B cell (primary cell): ENCODE results near the gene MAPKAP1. TPM values are rescaled to one million over a fixed set of nuclear protein-coding genes. Genes with fewer than 3 reads are reported as not detected.

ENCODE experiments used
- ATAC-seq: fragments of 200-7000 bp; cut with Tn5 transposase; one replicate; pipeline ENCODE4 v1.10.0; 2021; ENCODE audit warnings: low read depth, mild to moderate bottlenecking, moderate number of reproducible peaks, moderate library complexity
- CTCF ChIA-PET: fragments of 350-600 bp; sonication (Branson Sonifier 250); formaldehyde crosslinking; loops from one replicate; lab custom pipeline; 2021; ENCODE audit warnings: antibody characterized with exemption, inconsistent platforms; lab: Charles Lee
- POLR2A ChIA-PET: fragments of 350-600 bp; sonication (Branson Sonifier 250); formaldehyde crosslinking; loops from one replicate; lab custom pipeline; 2021; ENCODE audit warnings: antibody characterized with exemption; lab: Charles Lee
- DNase-seq: peaks from one replicate; pipeline ENCODE4 v3.0.0; 2013
- H2AFZ ChIP-seq: 2 replicates; pipeline ENCODE4 v1.6.1; 2012; ENCODE audit warnings: mild to moderate bottlenecking, low read depth, low read length; ENCODE audit not compliant: insufficient read depth, poor library complexity, severe bottlenecking
- H3K27ac ChIP-seq, 2 donors: 1 replicate in 1 of 2; 2 replicates in 1 of 2; pipeline ENCODE4 v1.5.1; 2012 to 2013; ENCODE audit warnings: low read length in 2 of 2, mild to moderate bottlenecking in 2 of 2, moderate library complexity in 1 of 2
- H3K27me3 ChIP-seq, 4 experiments: fragments of 200-600 bp in 1 of 4; sonication (generic) in 1 of 4; replicated peaks in 1 of 4; 1 replicate in 2 of 4; 2 replicates in 2 of 4; pipeline versions ENCODE4 v1.6.1 to v1.7.0; 2013 to 2016; ENCODE audit warnings: low read length in 3 of 4, mild to moderate bottlenecking in 2 of 4, mixed read lengths in 1 of 4, moderate library complexity in 1 of 4; ENCODE audit not compliant: insufficient read depth in 4 of 4, control insufficient read depth in 3 of 4; ENCODE audit errors: control extremely low read depth in 1 of 4
- H3K36me3 ChIP-seq, 2 experiments: replicated peaks in 1 of 2; 1 replicate in 1 of 2; 2 replicates in 1 of 2; pipeline versions ENCODE4 v1.6.1 to v1.7.1; 2013; ENCODE audit warnings: low read length in 1 of 2; ENCODE audit not compliant: insufficient read depth in 2 of 2, control insufficient read depth in 1 of 2; ENCODE audit errors: control extremely low read depth in 1 of 2, extremely low read depth in 1 of 2
- H3K4me1 ChIP-seq, 2 donors: fragments of 200-600 bp in 1 of 2; sonication (generic) in 1 of 2; 1 replicate in 1 of 2; 2 replicates in 1 of 2; pipeline versions ENCODE4 v1.5.1 to v1.6.1; 2013 to 2017; ENCODE audit warnings: low read length in 2 of 2; ENCODE audit not compliant: control insufficient read depth in 2 of 2, insufficient read depth in 2 of 2
- H3K4me2 ChIP-seq: replicated peaks from 2 replicates; pipeline ENCODE3; 2012; ENCODE audit warnings: mild to moderate bottlenecking, low read depth, low read length; ENCODE audit not compliant: poor library complexity, severe bottlenecking
- H3K4me3 ChIP-seq, 5 experiments: fragments of 200-600 bp in 1 of 5; sonication (generic) in 1 of 5; 1 replicate in 3 of 5; 2 replicates in 2 of 5; pipeline versions ENCODE4 v1.5.1 to v1.7.0; 2011 to 2016; ENCODE audit warnings: low read length in 4 of 5, mild to moderate bottlenecking in 4 of 5, low read depth in 2 of 5, control low read depth in 1 of 5, moderate library complexity in 1 of 5; ENCODE audit not compliant: insufficient read depth in 1 of 5; ENCODE audit errors: control extremely low read depth in 1 of 5, extremely low read depth in 1 of 5
- H3K79me2 ChIP-seq: fragments of 200-600 bp; sonication (generic); one replicate; pipeline ENCODE4 v1.6.0; 2016; ENCODE audit warnings: low read length; ENCODE audit not compliant: control insufficient read depth, insufficient read depth
- H3K9ac ChIP-seq: fragments of 200-600 bp; sonication (generic); 2 replicates; pipeline ENCODE4 v1.6.1; 2017; ENCODE audit warnings: mild to moderate bottlenecking, low read length, moderate library complexity
- H3K9me3 ChIP-seq, 3 donors: one replicate each; pipeline versions ENCODE4 v1.6.1 to v1.7.1; 2013; ENCODE audit warnings: low read length in 2 of 3; ENCODE audit not compliant: control insufficient read depth in 2 of 3, insufficient read depth in 1 of 3; ENCODE audit errors: control extremely low read depth in 1 of 3
- H4K20me1 ChIP-seq: 2 replicates; pipeline ENCODE4 v1.6.0; 2012; ENCODE audit warnings: mild to moderate bottlenecking, low read length; ENCODE audit not compliant: insufficient read depth, control insufficient read depth, poor library complexity, severe bottlenecking
- H3K27ac Mint-ChIP-seq: one replicate; pipeline ENCODE4 v1.8.0; 2021; ENCODE audit warnings: mixed read lengths
- H3K27me3 Mint-ChIP-seq: one replicate; pipeline ENCODE4 v1.8.0; 2021; ENCODE audit warnings: mixed read lengths
- H3K4me1 Mint-ChIP-seq: one replicate; pipeline ENCODE4 v1.8.0; 2021; ENCODE audit warnings: mixed read lengths
- H3K4me3 Mint-ChIP-seq: one replicate; pipeline ENCODE4 v1.8.0; 2021; ENCODE audit warnings: mixed read lengths
- H3K9me3 Mint-ChIP-seq: one replicate; pipeline ENCODE4 v1.8.0; 2022; ENCODE audit warnings: mixed read lengths; ENCODE audit not compliant: insufficient read depth
- CTCF ChIP-seq: fragments of 200-600 bp; IDR thresholded peaks from one replicate; pipeline ENCODE4 v1.8.0; 2022; ENCODE audit warnings: antibody characterized with exemption, mild to moderate bottlenecking
- EZH2 ChIP-seq: IDR thresholded peaks from 2 replicates; pipeline ENCODE4 v1.6.1; 2012; ENCODE audit warnings: borderline replicate concordance, low read depth, mild to moderate bottlenecking, moderate library complexity, low read length; ENCODE audit not compliant: insufficient read depth, poor library complexity, severe bottlenecking
- WGBS: methylation state at CpG from one replicate; pipeline ENCODE4 v1.1.5; 2013; ENCODE audit warnings: missing lambda C conversion rate; ENCODE audit not compliant: insufficient coverage; 5-methylcytosine and 5-hydroxymethylcytosine counted together
- intact Hi-C: fragments of 100-400 bp; cut with micrococcal nuclease; formaldehyde crosslinking; loops from one replicate; pipeline ENCODE4 v1.10.0; 2022
- polyA plus RNA-seq: library from polyadenylated mRNA; depleted of rRNA; stranded (reverse); fragments of >200 nt; gene quantifications from 2 replicates; pipeline ENCODE4 v1.2.3, GENCODE V29; 2012
- total RNA-seq, 2 donors: library from RNA; stranded (reverse); fragments of 120-200 nt in 1 of 2; gene quantifications; 1 replicate in 1 of 2; 2 replicates in 1 of 2; pipeline versions ENCODE4 v1.2.3 to v1.2.4, GENCODE V29; 2013 to 2022

Gene MAPKAP1
- total and polyA plus RNA-seq, 2 donors (not counting 1 experiment from before 2014, with no cell fraction given): 51.6 to 62.4 TPM

- CTCF ChIA-PET: no interaction called here
Observed at GRCh38 chr9:125515983-125516940, 190.7 kb downstream of the MAPKAP1 start.

More at GRCh38 chr9:125515983-125516940, 190.7 kb downstream of the MAPKAP1 start:
- Histone ChIP-seq H3K9ac (no peak overlapping the region), H4K20me1 (peaks cover 4% of the 10 kb centered on the region), H3K27ac (no peak overlapping the region), H3K4me2 (no peak overlapping the region), H3K36me3 (peaks cover 0 to 14% of the 10 kb centered on the region in 2 experiments), H3K4me3 (no peak overlapping the region), H2AFZ (no peak overlapping the region), H3K9me3 (no peaks in the 10 kb centered on the region), H3K27me3 (no peaks in the 10 kb centered on the region), H3K79me2 (peaks cover 11% of the 10 kb centered on the region), H3K4me1 (no peaks in the 10 kb centered on the region)
- ATAC-seq (no peak), DNase-seq (no peak)
- TF ChIP-seq EZH2 (no peak), CTCF (no peak)
- H3K4me1 Mint-ChIP-seq: peaks cover 14% of the 10 kb centered on the region
- H3K9me3 Mint-ChIP-seq: no peaks in the 10 kb centered on the region
- H3K27ac Mint-ChIP-seq: no peak overlapping the region
- 100% methylated on average over 1 of the region's 6 CpGs for WGBS
- no peaks in the 10 kb centered on the region for H3K27me3 Mint-ChIP-seq
- intact Hi-C loops: no loop called here
- POLR2A ChIA-PET: no interaction called here
- H3K4me3 Mint-ChIP-seq: no peak overlapping the region
